Upper lobe of right lung (tissue), 1 donor: ENCODE results near the gene MYO9A. TPM values are rescaled to one million over a fixed set of nuclear protein-coding genes. Genes with fewer than 3 reads are reported as not detected.

ENCODE experiments used
- ATAC-seq: fragments of 200-7000 bp; cut with Tn5 transposase; one replicate; pipeline ENCODE4 v1.9.1; 2020; ENCODE audit warnings: mild to moderate bottlenecking, moderate library complexity
- DNase-seq: peaks from one replicate; pipeline ENCODE4 v3.0.0-alpha.2; 2020
- H3K27ac ChIP-seq: fragments of 200-600 bp; one replicate; pipeline ENCODE4 v1.8.0; 2022
- H3K27me3 ChIP-seq: fragments of 200-600 bp; one replicate; pipeline ENCODE4 v1.8.0; 2022; ENCODE audit warnings: mild to moderate bottlenecking
- H3K36me3 ChIP-seq: fragments of 200-600 bp; one replicate; pipeline ENCODE4 v1.8.0; 2022
- H3K4me1 ChIP-seq: fragments of 200-600 bp; one replicate; pipeline ENCODE4 v1.8.0; 2022
- H3K4me3 ChIP-seq: fragments of 200-600 bp; one replicate; pipeline ENCODE4 v1.8.0; 2022; ENCODE audit warnings: mild to moderate bottlenecking
- H3K9me3 ChIP-seq: fragments of 200-600 bp; one replicate; pipeline ENCODE4 v1.8.0; 2022
- intact Hi-C: fragments of 100-400 bp; cut with DNase I; formaldehyde crosslinking; loops from one replicate; pipeline ENCODE4 v1.11.0; 2022
- long read RNA-seq: library from polyadenylated mRNA; unstranded; transcript quantifications from one replicate; pipeline ENCODE4 v2.0.0, GENCODE V29; 2021
- total RNA-seq: library from RNA; stranded (reverse); fragmentation: NEBNext Ultra II Directional; extraction: Animal tissue kit (Norgen Biotek cat#: 25700); gene quantifications from one replicate; pipeline ENCODE4 v1.2.1, GENCODE V29; 2021
- TF ChIP-seq, protein P1 (sequence below): fragments of 200-600 bp; IDR thresholded peaks from one replicate; pipeline ENCODE4 v1.8.0; 2022; ENCODE audit warnings: antibody characterized with exemption
- donor health status: DM: no; HTN: yes; CAD: no; lungs with severe emphysema.

The MYO9A gene, protein sequence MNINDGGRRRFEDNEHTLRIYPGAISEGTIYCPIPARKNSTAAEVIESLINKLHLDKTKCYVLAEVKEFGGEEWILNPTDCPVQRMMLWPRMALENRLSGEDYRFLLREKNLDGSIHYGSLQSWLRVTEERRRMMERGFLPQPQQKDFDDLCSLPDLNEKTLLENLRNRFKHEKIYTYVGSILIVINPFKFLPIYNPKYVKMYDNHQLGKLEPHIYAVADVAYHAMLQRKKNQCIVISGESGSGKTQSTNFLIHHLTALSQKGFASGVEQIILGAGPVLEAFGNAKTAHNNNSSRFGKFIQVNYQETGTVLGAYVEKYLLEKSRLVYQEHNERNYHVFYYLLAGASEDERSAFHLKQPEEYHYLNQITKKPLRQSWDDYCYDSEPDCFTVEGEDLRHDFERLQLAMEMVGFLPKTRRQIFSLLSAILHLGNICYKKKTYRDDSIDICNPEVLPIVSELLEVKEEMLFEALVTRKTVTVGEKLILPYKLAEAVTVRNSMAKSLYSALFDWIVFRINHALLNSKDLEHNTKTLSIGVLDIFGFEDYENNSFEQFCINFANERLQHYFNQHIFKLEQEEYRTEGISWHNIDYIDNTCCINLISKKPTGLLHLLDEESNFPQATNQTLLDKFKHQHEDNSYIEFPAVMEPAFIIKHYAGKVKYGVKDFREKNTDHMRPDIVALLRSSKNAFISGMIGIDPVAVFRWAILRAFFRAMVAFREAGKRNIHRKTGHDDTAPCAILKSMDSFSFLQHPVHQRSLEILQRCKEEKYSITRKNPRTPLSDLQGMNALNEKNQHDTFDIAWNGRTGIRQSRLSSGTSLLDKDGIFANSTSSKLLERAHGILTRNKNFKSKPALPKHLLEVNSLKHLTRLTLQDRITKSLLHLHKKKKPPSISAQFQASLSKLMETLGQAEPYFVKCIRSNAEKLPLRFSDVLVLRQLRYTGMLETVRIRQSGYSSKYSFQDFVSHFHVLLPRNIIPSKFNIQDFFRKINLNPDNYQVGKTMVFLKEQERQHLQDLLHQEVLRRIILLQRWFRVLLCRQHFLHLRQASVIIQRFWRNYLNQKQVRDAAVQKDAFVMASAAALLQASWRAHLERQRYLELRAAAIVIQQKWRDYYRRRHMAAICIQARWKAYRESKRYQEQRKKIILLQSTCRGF (N-terminal part only)
- total RNA-seq, result 82.5 TPM
- long read RNA-seq, full-length matches to known transcripts, result 2 of 32 reads
- long read RNA-seq, partial matches to known transcripts, result 11 of 32 reads
- long read RNA-seq, other reads (novel, unspliced or antisense), result 19 of 32 reads

DNA sequence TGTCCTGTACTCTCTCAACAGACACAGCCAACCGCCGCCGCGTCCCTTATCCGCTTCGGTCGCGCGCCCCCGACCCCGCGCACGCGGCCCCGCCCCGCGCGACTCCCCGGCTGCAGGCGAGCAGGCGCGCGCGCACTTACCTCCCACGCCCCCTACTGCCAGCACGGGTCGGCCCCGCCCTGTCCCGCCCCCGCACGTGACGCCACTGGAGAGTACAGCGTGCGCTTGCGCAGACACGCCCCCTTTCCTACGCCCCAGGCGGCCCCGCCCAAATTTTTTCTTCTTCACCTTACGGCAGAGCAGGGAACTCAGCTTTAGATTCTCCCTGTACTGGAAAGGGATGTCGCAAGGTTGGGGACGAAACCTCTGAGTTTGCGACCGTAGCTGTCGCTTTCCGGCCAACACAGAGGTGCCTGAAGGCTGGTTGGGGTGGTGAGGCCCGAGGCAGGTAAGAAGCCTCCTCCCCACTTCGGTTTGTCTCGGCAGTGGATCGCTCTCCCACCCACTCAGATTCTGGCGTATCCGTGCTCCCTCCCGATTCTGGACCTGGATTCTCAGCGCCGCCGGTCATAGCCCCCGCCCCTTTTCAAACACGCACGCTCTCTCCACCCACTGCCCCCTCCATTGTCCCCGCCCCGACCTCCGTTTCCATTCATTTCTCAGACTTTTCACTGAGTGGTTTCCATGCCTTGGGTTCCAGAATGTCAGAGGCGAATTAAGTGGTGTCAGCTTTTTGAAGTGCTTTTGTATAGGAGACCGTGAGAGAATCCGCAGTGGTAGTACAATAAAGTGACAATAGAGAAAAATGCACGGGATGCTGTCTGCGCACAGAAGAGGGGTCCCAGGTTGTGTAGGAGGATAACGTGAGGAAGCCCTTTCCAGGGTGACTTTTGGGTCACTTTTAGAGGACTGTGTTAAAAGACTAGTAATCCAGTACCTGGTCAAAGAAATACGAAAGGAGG lies at the start of gene MYO9A, which contains the start of gene SENP8:
Gene MYO9A, minus strand, starts transcription at position 134 of the 962 bp plus-strand sequence. CDS start 71,587 bp downstream, outside the sequence.
Gene SENP8, plus strand, starts transcription at position 387 of the 962 bp plus-strand sequence. CDS start 21,221 bp downstream, outside the sequence.
- ATAC-seq (peak; percentile 93), DNase-seq (peak; percentile 99)
- Histone ChIP-seq H3K27me3 (no peaks in the 10 kb centered on the region), H3K4me3 (peak within 1 kb of the TSS; percentile 92), H3K9me3 (no peaks in the 10 kb centered on the region), H3K27ac (peak within 1 kb of the TSS; percentile 93), H3K4me1 (peaks cover 17% of the 10 kb centered on the region), H3K36me3 (no peaks in the 10 kb centered on the region)
- intact Hi-C loops, result no loop called here
- TF ChIP-seq, protein P1, sequence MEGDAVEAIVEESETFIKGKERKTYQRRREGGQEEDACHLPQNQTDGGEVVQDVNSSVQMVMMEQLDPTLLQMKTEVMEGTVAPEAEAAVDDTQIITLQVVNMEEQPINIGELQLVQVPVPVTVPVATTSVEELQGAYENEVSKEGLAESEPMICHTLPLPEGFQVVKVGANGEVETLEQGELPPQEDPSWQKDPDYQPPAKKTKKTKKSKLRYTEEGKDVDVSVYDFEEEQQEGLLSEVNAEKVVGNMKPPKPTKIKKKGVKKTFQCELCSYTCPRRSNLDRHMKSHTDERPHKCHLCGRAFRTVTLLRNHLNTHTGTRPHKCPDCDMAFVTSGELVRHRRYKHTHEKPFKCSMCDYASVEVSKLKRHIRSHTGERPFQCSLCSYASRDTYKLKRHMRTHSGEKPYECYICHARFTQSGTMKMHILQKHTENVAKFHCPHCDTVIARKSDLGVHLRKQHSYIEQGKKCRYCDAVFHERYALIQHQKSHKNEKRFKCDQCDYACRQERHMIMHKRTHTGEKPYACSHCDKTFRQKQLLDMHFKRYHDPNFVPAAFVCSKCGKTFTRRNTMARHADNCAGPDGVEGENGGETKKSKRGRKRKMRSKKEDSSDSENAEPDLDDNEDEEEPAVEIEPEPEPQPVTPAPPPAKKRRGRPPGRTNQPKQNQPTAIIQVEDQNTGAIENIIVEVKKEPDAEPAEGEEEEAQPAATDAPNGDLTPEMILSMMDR, result no peak

DNA sequence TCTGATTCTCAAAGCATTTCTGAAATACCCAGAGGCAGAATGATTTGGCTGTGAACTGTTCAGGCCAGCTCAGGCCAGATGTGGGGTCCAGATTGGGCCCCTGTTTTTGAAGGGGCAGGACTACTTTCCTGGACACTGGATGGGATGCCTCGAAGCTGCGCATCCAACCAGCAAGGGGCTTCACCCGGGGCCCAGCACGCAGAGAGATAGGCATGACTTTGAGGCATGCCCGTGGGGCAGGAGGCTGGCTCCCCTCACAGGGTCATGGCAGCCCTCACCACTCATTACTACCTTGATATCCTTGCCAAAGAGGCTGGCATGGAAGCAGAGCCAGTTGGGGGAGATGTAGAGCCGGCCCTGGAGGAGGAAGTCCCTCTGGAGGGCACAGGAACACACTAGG lies 49.5 kb upstream of the MYO9A start:
- Histone ChIP-seq H3K36me3 (no peaks in the 10 kb centered on the region), H3K27ac (no peak overlapping the region), H3K4me3 (no peak overlapping the region), H3K4me1 (peaks cover 10% of the 10 kb centered on the region), H3K9me3 (no peaks in the 10 kb centered on the region), H3K27me3 (no peaks in the 10 kb centered on the region)
- no peak for DNase-seq
- intact Hi-C loops, result no loop called here
- TF ChIP-seq, protein P1, result no peak
- no peak for ATAC-seq

DNA sequence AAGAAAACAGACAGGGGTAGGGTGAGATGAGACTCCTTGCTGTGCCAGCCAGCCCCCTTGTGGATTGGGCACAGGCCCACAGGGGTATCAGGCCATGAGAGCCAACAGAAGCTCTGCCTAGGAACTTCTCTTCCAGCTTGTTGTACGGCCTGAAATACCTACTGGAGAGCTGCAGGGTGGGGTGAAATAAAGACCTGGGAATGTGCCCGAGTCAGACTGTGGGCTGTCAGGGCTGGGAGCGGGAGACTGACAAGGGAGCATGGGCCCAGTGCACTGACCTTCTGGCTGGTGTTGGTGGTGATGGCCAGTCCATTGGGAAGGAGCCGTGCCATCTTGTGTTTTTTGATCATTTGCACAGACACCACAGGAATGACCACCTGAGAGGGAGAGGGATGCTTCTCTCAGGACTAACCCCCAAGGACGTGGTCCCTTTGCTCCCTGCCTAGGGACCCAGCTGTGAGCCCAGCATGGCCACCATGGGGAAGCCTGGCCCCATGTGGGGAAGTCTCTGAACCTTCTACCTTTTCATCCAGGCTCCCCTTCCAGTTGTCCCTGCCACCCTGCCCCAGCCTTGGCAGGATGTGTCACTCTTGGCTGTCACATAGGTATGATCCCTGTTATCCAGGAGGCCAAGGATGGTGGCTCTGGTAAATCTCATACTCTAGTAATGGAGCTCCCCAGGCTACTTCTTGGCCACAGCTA lies 48.9 kb upstream of the MYO9A start:
- TF ChIP-seq, protein P1, result no peak
- no peak for ATAC-seq
- Histone ChIP-seq H3K9me3 (no peaks in the 10 kb centered on the region), H3K36me3 (no peaks in the 10 kb centered on the region), H3K27ac (no peak overlapping the region), H3K4me1 (peaks cover 13% of the 10 kb centered on the region), H3K4me3 (no peak overlapping the region), H3K27me3 (no peaks in the 10 kb centered on the region)
- no peak for DNase-seq
- intact Hi-C loops, result no loop called here

DNA sequence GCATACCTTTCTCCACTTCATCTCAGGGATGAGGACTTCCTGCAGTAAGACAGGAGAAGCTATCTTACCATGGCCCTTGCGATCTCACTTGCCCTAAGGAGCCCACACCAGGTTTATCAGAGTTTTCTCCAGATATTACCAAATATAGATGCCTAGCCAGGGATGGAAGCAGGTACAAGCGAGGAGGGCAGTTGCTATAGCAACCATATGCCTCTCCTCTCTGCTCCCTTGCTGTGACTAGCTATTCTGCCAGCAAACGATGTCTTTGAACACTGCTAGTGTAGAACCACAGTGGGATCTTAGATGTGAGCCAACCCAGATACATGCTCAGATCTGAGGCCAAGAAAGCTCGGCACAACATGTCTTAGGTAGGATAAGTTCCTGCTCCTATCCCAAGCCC lies 45.8 kb upstream of the MYO9A start:
- Histone ChIP-seq H3K9me3 (no peaks in the 10 kb centered on the region), H3K27ac (no peak overlapping the region), H3K27me3 (no peaks in the 10 kb centered on the region), H3K4me3 (no peak overlapping the region), H3K4me1 (peaks cover 19% of the 10 kb centered on the region), H3K36me3 (no peaks in the 10 kb centered on the region)
- intact Hi-C loops, result no loop called here
- TF ChIP-seq, protein P1, result no peak
- ATAC-seq, result no peak
- DNase-seq, result no peak
